Thymus (tissue), 11 donors: ENCODE measurements around the gene ATP6V1B1. TPM values are rescaled to one million over a fixed set of nuclear protein-coding genes. Genes with fewer than 3 reads are reported as not detected.

Source experiments
- DNase-seq, 9 donors: peaks; one replicate each; pipeline ENCODE4 v3.0.0-alpha.2; 2013; ENCODE audit warnings: low spot score in 9 of 9, low read depth in 6 of 9, missing footprints in 1 of 9
- H3K27ac ChIP-seq, 2 donors: one replicate each; pipeline ENCODE4 v1.5.1; 2013; ENCODE audit warnings: control low read depth in 1 of 2, low read depth in 1 of 2, low read length in 1 of 2, mild to moderate bottlenecking in 1 of 2, moderate library complexity in 1 of 2
- H3K27me3 ChIP-seq, 2 donors: one replicate each; pipeline ENCODE4 v1.5.1; 2013; ENCODE audit warnings: low read length in 1 of 2; ENCODE audit not compliant: control insufficient read depth in 2 of 2, insufficient read depth in 1 of 2
- H3K36me3 ChIP-seq, 2 donors: one replicate each; pipeline ENCODE4 v1.5.1; 2013; ENCODE audit warnings: low read length in 1 of 2, mild to moderate bottlenecking in 1 of 2, moderate library complexity in 1 of 2; ENCODE audit not compliant: control insufficient read depth in 2 of 2, insufficient read depth in 2 of 2
- H3K4me1 ChIP-seq, 2 donors: one replicate each; pipeline ENCODE4 v1.5.1; 2013; ENCODE audit warnings: low read length in 2 of 2; ENCODE audit not compliant: control insufficient read depth in 2 of 2, insufficient read depth in 2 of 2
- H3K4me3 ChIP-seq, 2 donors: one replicate each; pipeline ENCODE4 v1.5.1; 2013; ENCODE audit warnings: low read length in 2 of 2, control low read depth in 1 of 2, mild to moderate bottlenecking in 1 of 2
- H3K9me3 ChIP-seq, 2 donors: one replicate each; pipeline ENCODE4 v1.5.1; 2013; ENCODE audit warnings: low read length in 1 of 2, mild to moderate bottlenecking in 1 of 2; ENCODE audit not compliant: control insufficient read depth in 2 of 2, insufficient read depth in 1 of 2
- WGBS: extraction: QIAGEN DNeasy Blood & Tissue Kit; methylation state at CpG from one replicate; pipeline ENCODE4 v1.1.7; 2013; 5-methylcytosine and 5-hydroxymethylcytosine counted together
- polyA plus RNA-seq: library from polyadenylated mRNA; stranded (reverse); fragments of 200-250 nt; gene quantifications from one replicate; pipeline ENCODE4 v1.2.3, GENCODE V29; 2013
- total RNA-seq: library from RNA; stranded (reverse); fragments of 120-200 nt; gene quantifications from one replicate; pipeline ENCODE4 v1.2.4, GENCODE V29; 2013
- donor health status: healthy.

The ATP6V1B1 gene
- total and polyA plus RNA-seq, 2 donors = 0.19 to 1.4 TPM

GRCh38 chr2:70891572-70892357, 43.9 kb upstream of the ATP6V1B1 start:
- peaks cover 0 to 8% of the 10 kb centered on the region in 2 donors for H3K9me3 ChIP-seq
- WGBS = 39% methylated on average over 9 of the region's 9 CpGs
- peaks cover 7 to 12% of the 10 kb centered on the region in 2 donors for H3K4me1 ChIP-seq
- H3K27me3 ChIP-seq = peaks cover 78 to 100% of the 10 kb centered on the region in 2 donors
- DNase-seq = no peak
- no peaks in the 10 kb centered on the region for H3K36me3 ChIP-seq
- H3K27ac ChIP-seq = no peak overlapping the region
- no peak overlapping the region for H3K4me3 ChIP-seq

- WGBS = 73% methylated on average over 5 of the region's 5 CpGs
Observed at GRCh38 chr2:70892750-70893149, 43.0 kb upstream of the ATP6V1B1 start.

GRCh38 chr2:70893186-70893585, 42.5 kb upstream of the ATP6V1B1 start:
- Histone ChIP-seq H3K9me3 (peaks cover 0 to 14% of the 10 kb centered on the region in 2 donors), H3K4me3 (no peak overlapping the region), H3K36me3 (no peaks in the 10 kb centered on the region), H3K4me1 (peaks cover 3 to 7% of the 10 kb centered on the region in 2 donors), H3K27me3 (peaks cover 79 to 100% of the 10 kb centered on the region in 2 donors), H3K27ac (no peak overlapping the region)
- WGBS = 53% methylated on average over 2 of the region's 2 CpGs
- DNase-seq = no peak

More at GRCh38 chr2:70892750-70893149, 43.0 kb upstream of the ATP6V1B1 start:
- no peak overlapping the region for H3K27ac ChIP-seq
- H3K4me3 ChIP-seq = no peak overlapping the region
- H3K9me3 ChIP-seq = peaks cover 0 to 11% of the 10 kb centered on the region in 2 donors
- H3K4me1 ChIP-seq = peaks cover 3 to 11% of the 10 kb centered on the region in 2 donors
- H3K36me3 ChIP-seq = no peaks in the 10 kb centered on the region
- no peak for DNase-seq
- peaks cover 79 to 100% of the 10 kb centered on the region in 2 donors for H3K27me3 ChIP-seq

GRCh38 chr2:70894765-70895164, 40.9 kb upstream of the ATP6V1B1 start:
- WGBS = 83% methylated on average over 4 of the region's 4 CpGs
- Histone ChIP-seq H3K27ac (no peak overlapping the region), H3K4me1 (no peaks in the 10 kb centered on the region), H3K4me3 (no peak overlapping the region), H3K27me3 (peaks cover 78 to 100% of the 10 kb centered on the region in 2 donors), H3K9me3 (peaks cover 0 to 12% of the 10 kb centered on the region in 2 donors), H3K36me3 (no peaks in the 10 kb centered on the region)
- DNase-seq = no peak

GRCh38 chr2:70895249-70895648, 40.5 kb upstream of the ATP6V1B1 start:
- Histone ChIP-seq H3K27ac (no peak overlapping the region), H3K27me3 (peaks cover 78 to 100% of the 10 kb centered on the region in 2 donors), H3K4me1 (no peaks in the 10 kb centered on the region), H3K9me3 (peaks cover 0 to 12% of the 10 kb centered on the region in 2 donors), H3K4me3 (no peak overlapping the region), H3K36me3 (no peaks in the 10 kb centered on the region)
- no peak for DNase-seq
- WGBS = 71% methylated on average over 3 of the region's 3 CpGs

- Histone ChIP-seq H3K4me3 (no peak overlapping the region), H3K27ac (no peak overlapping the region), H3K36me3 (no peaks in the 10 kb centered on the region), H3K9me3 (peaks cover 0 to 12% of the 10 kb centered on the region in 2 donors), H3K27me3 (peaks cover 78 to 100% of the 10 kb centered on the region in 2 donors), H3K4me1 (peaks cover 0 to 6% of the 10 kb centered on the region in 2 donors)
- no peak for DNase-seq
- 15% methylated on average over 25 of the region's 25 CpGs for WGBS
Observed at GRCh38 chr2:70895998-70896764, 39.5 kb upstream of the ATP6V1B1 start.

GRCh38 chr2:70896765-70897202, 38.9 kb upstream of the ATP6V1B1 start:
- Histone ChIP-seq H3K36me3 (no peaks in the 10 kb centered on the region), H3K27me3 (peaks cover 80 to 100% of the 10 kb centered on the region in 2 donors), H3K27ac (no peak overlapping the region), H3K9me3 (peaks cover 0 to 16% of the 10 kb centered on the region in 2 donors), H3K4me1 (peaks cover 0 to 6% of the 10 kb centered on the region in 2 donors), H3K4me3 (no peak overlapping the region)
- 10% methylated on average over 16 of the region's 16 CpGs for WGBS
- no peak for DNase-seq

- H3K9me3 ChIP-seq = peaks cover 0 to 16% of the 10 kb centered on the region in 2 donors
- DNase-seq = no peak
- H3K4me1 ChIP-seq = peaks cover 0 to 6% of the 10 kb centered on the region in 2 donors
- peaks cover 81 to 100% of the 10 kb centered on the region in 2 donors for H3K27me3 ChIP-seq
- H3K36me3 ChIP-seq = no peaks in the 10 kb centered on the region
- no peak overlapping the region for H3K27ac ChIP-seq
- WGBS = 10% methylated on average over 35 of the region's 35 CpGs
- no peak overlapping the region for H3K4me3 ChIP-seq
Observed at GRCh38 chr2:70897203-70897976, 38.3 kb upstream of the ATP6V1B1 start.
